H1 (cell line): Measurements from ENCODE around the gene FAM184B. TPM values are rescaled to one million over a fixed set of nuclear protein-coding genes. Genes with fewer than 3 reads are reported as not detected.
A peak's percentile ranks its signal among the peaks of the same experiment; 100 is the strongest.

Source experiments
- CTCF ChIA-PET: fragments of 300-600 bp; sonication (Branson Sonifier 250); formaldehyde crosslinking; loops from one replicate; lab custom pipeline; 2021; ENCODE audit not compliant: partially characterized antibody; lab: Charles Lee
- POLR2A ChIA-PET: fragments of 300-600 bp; sonication (Branson Sonifier 250); formaldehyde crosslinking; loops from one replicate; lab custom pipeline; 2021; ENCODE audit warnings: inconsistent platforms; ENCODE audit not compliant: partially characterized antibody; lab: Charles Lee
- DNase-seq, 2 experiments: peaks; one replicate each; pipeline versions ENCODE4 v3.0.0 to v3.0.0-alpha.2; 2010 to 2022; ENCODE audit warnings: low spot score in 2 of 2, low read depth in 1 of 2, mixed read lengths in 1 of 2
- FAIRE-seq: peaks from 2 replicates; lab custom pipeline; 2011; peaks lifted over from hg19 to GRCh38; lab: Jason Lieb, UNC
- H2AFZ ChIP-seq: 2 replicates; pipeline ENCODE4 v1.8.1; 2012; ENCODE audit warnings: low read length, inconsistent platforms
- H2AK5ac ChIP-seq: 2 replicates; pipeline ENCODE4 v1.6.1; 2013; ENCODE audit warnings: low read depth, low read length
- H2BK120ac ChIP-seq: replicated peaks from 2 replicates; pipeline ENCODE3; 2013; ENCODE audit warnings: low read depth, low read length, inconsistent platforms
- H2BK12ac ChIP-seq: 2 replicates; pipeline ENCODE4 v1.6.1; 2013; ENCODE audit warnings: low read depth, low read length
- H2BK15ac ChIP-seq: 2 replicates; pipeline ENCODE4 v1.6.1; 2013; ENCODE audit warnings: low read length
- H2BK20ac ChIP-seq: 2 replicates; pipeline ENCODE4 v1.6.1; 2013; ENCODE audit warnings: low read length
- H2BK5ac ChIP-seq: 2 replicates; pipeline ENCODE4 v1.6.1; 2013; ENCODE audit warnings: low read depth, low read length
- H3K14ac ChIP-seq: 2 replicates; pipeline ENCODE4 v1.6.1; 2013; ENCODE audit warnings: inconsistent platforms; ENCODE audit not compliant: insufficient read length
- H3K18ac ChIP-seq: 2 replicates; pipeline ENCODE4 v1.6.1; 2013; ENCODE audit warnings: low read length; ENCODE audit errors: extremely low read depth
- H3K23ac ChIP-seq: 2 replicates; pipeline ENCODE4 v1.6.1; 2013; ENCODE audit warnings: inconsistent platforms; ENCODE audit not compliant: insufficient read length
- H3K23me2 ChIP-seq: 2 replicates; pipeline ENCODE4 v1.6.1; 2013; ENCODE audit warnings: low read depth, low read length
- H3K27ac ChIP-seq: 2 replicates; pipeline ENCODE4 v1.6.1; 2011; ENCODE audit warnings: low read depth, low read length, inconsistent platforms
- H3K27me3 ChIP-seq, 4 experiments: replicated peaks in 1 of 4; 1 replicate in 1 of 4; 2 replicates in 3 of 4; pipeline versions ENCODE4 v1.6.1 to v1.8.1; 2011 to 2013; ENCODE audit warnings: low read length in 3 of 4, mild to moderate bottlenecking in 3 of 4, inconsistent platforms in 2 of 4, mixed read lengths in 2 of 4, moderate library complexity in 1 of 4; ENCODE audit not compliant: control insufficient read depth in 3 of 4, insufficient read depth in 3 of 4; ENCODE audit errors: extremely low read depth in 1 of 4
- H3K36me3 ChIP-seq, 4 experiments: 2 replicates each; pipeline versions ENCODE4 v1.6.1 to v1.8.1; 2011 to 2013; ENCODE audit warnings: mild to moderate bottlenecking in 4 of 4, low read length in 3 of 4, moderate library complexity in 2 of 4, control low read depth in 1 of 4, inconsistent platforms in 1 of 4; ENCODE audit not compliant: insufficient read depth in 4 of 4, control insufficient read depth in 2 of 4
- H3K4ac ChIP-seq: replicated peaks from 2 replicates; pipeline ENCODE3; 2013; ENCODE audit warnings: low read length, low read depth, mixed read lengths, inconsistent platforms; ENCODE audit not compliant: insufficient read length
- H3K4me1 ChIP-seq, 4 experiments: replicated peaks in 1 of 4; 1 replicate in 1 of 4; 2 replicates in 3 of 4; pipeline versions ENCODE4 v1.6.1 to v1.8.1; 2011 to 2013; ENCODE audit warnings: low read length in 3 of 4, inconsistent platforms in 2 of 4, mixed read lengths in 1 of 4; ENCODE audit not compliant: insufficient read depth in 4 of 4, control insufficient read depth in 3 of 4
- H3K4me2 ChIP-seq, 2 experiments: 2 replicates each; pipeline versions ENCODE4 v1.6.1 to v1.8.1; 2011 to 2013; ENCODE audit warnings: low read depth in 2 of 2, low read length in 2 of 2, control low read depth in 1 of 2, inconsistent platforms in 1 of 2, mild to moderate bottlenecking in 1 of 2; ENCODE audit not compliant: insufficient read depth in 1 of 2
- H3K4me3 ChIP-seq, 4 experiments: fragments of 200-600, 300-600 bp in 1 of 4; sonication (generic), shearing (Covaris generic), sonication (Bioruptor Twin) in 1 of 4; 2 replicates each; pipeline versions ENCODE4 v1.5.1 to v1.8.1; 2011 to 2016; ENCODE audit warnings: low read length in 4 of 4, low read depth in 3 of 4, control low read depth in 2 of 4, inconsistent platforms in 2 of 4, mild to moderate bottlenecking in 2 of 4, mixed read lengths in 1 of 4, moderate library complexity in 1 of 4; ENCODE audit not compliant: insufficient read depth in 2 of 4; ENCODE audit errors: extremely low read depth in 1 of 4
- H3K56ac ChIP-seq: replicated peaks from 2 replicates; pipeline ENCODE3; 2013; ENCODE audit warnings: low read depth, mild to moderate bottlenecking, mixed read lengths, low read length, inconsistent platforms; ENCODE audit not compliant: insufficient read length
- H3K79me1 ChIP-seq: 2 replicates; pipeline ENCODE4 v1.6.1; 2013; ENCODE audit warnings: low read depth, low read length, control low read depth
- H3K79me2 ChIP-seq, 2 experiments: 2 replicates each; pipeline versions ENCODE4 v1.6.1 to v1.8.1; 2012 to 2013; ENCODE audit warnings: low read length in 2 of 2, mild to moderate bottlenecking in 2 of 2, inconsistent platforms in 1 of 2; ENCODE audit not compliant: insufficient read depth in 2 of 2, control insufficient read depth in 1 of 2
- H3K9ac ChIP-seq, 4 experiments: replicated peaks in 1 of 4; 1 replicate in 1 of 4; 2 replicates in 3 of 4; pipeline versions ENCODE4 v1.6.1 to v1.8.1; 2011 to 2013; ENCODE audit warnings: low read depth in 3 of 4, low read length in 3 of 4, control low read depth in 2 of 4, mild to moderate bottlenecking in 2 of 4, moderate library complexity in 2 of 4, inconsistent platforms in 1 of 4; ENCODE audit errors: extremely low read depth in 1 of 4
- H3K9me3 ChIP-seq, 2 experiments: 2 replicates each; pipeline versions ENCODE4 v1.6.1 to v1.8.1; 2012 to 2013; ENCODE audit warnings: mild to moderate bottlenecking in 2 of 2, moderate library complexity in 2 of 2, control low read depth in 1 of 2, inconsistent platforms in 1 of 2, low read depth in 1 of 2, low read length in 1 of 2, mixed read lengths in 1 of 2; ENCODE audit not compliant: insufficient read depth in 2 of 2
- H4K20me1 ChIP-seq, 2 experiments: replicated peaks in 1 of 2; 2 replicates each; pipeline versions ENCODE3 to v1.8.1; 2011 to 2013; ENCODE audit warnings: inconsistent platforms in 2 of 2, low read length in 2 of 2, mild to moderate bottlenecking in 1 of 2; ENCODE audit not compliant: insufficient read depth in 2 of 2, control insufficient read depth in 1 of 2
- H4K5ac ChIP-seq: 2 replicates; pipeline ENCODE4 v1.6.1; 2013; ENCODE audit warnings: low read length, low read depth, mixed read lengths, inconsistent platforms; ENCODE audit not compliant: insufficient read length
- H4K8ac ChIP-seq: 2 replicates; pipeline ENCODE4 v1.8.0; 2013; ENCODE audit warnings: mild to moderate bottlenecking, moderate library complexity, low read length, inconsistent platforms; ENCODE audit not compliant: insufficient read depth; ENCODE audit errors: extremely low read depth
- H4K91ac ChIP-seq: replicated peaks from 2 replicates; pipeline ENCODE3; 2013; ENCODE audit warnings: low read length, mixed read lengths, inconsistent platforms; ENCODE audit not compliant: insufficient read length
- ATF2 ChIP-seq: IDR thresholded peaks from 2 replicates; pipeline ENCODE4 v1.6.1; 2012; ENCODE audit warnings: low read length, inconsistent platforms
- E2F6 ChIP-seq: IDR thresholded peaks from 2 replicates; pipeline ENCODE4 v1.6.1; 2012; ENCODE audit warnings: inconsistent platforms
- EP300 ChIP-seq, 2 experiments: IDR thresholded peaks; 1 replicate in 1 of 2; 2 replicates in 1 of 2; pipeline ENCODE4 v1.6.1; 2011 to 2012; ENCODE audit warnings: low read depth in 2 of 2, low read length in 2 of 2, mild to moderate bottlenecking in 2 of 2, borderline replicate concordance in 1 of 2, inconsistent platforms in 1 of 2, moderate library complexity in 1 of 2
- GTF2F1 ChIP-seq: IDR thresholded peaks from 2 replicates; pipeline ENCODE4 v1.6.1; 2012; ENCODE audit warnings: low read depth, low read length, improper control_type of control experiment, borderline replicate concordance
- KDM5A ChIP-seq: fragments of 200-600 bp; IDR thresholded peaks from 2 replicates; pipeline ENCODE4 v1.7.1; 2012; ENCODE audit warnings: mild to moderate bottlenecking, low read length, inconsistent platforms, mixed read lengths
- RNF2 ChIP-seq: fragments of 200-900, 300-1000 bp; sonication (generic); IDR thresholded peaks from 2 replicates; pipeline ENCODE4 v1.7.1; 2016; ENCODE audit warnings: borderline replicate concordance, low read depth, mild to moderate bottlenecking, antibody characterized with exemption, low read length; ENCODE audit not compliant: poor library complexity, severe bottlenecking; ENCODE audit errors: missing control alignments
- TAF7 ChIP-seq: optimal IDR thresholded peaks from 2 replicates; pipeline ENCODE3; 2011; ENCODE audit warnings: low read depth, mild to moderate bottlenecking, inconsistent platforms, low read length, moderate library complexity, borderline replicate concordance
- WGBS, 2 experiments: shearing (Covaris generic) in 1 of 2; methylation state at CpG; one replicate each; pipeline versions ENCODE4 v1.1.6 to v1.1.7; 2013 to 2015; ENCODE audit warnings: low lambda C conversion rate in 2 of 2, mixed read lengths in 2 of 2, inconsistent platforms in 1 of 2, low coverage in 1 of 2, missing lambda C conversion rate in 1 of 2; ENCODE audit not compliant: insufficient replicate concordance in 2 of 2, insufficient coverage in 1 of 2, insufficient read length in 1 of 2; ENCODE audit errors: extremely low coverage in 1 of 2, missing lambda C conversion rate in 1 of 2; 5-methylcytosine and 5-hydroxymethylcytosine counted together
- polyA plus RNA-seq, 7 experiments: library from polyadenylated mRNA; depleted of rRNA in 3 of 7; stranded (reverse) in 5 of 7; unstranded in 2 of 7; fragments of >200 nt in 5 of 7; fragments of 200-250 nt in 2 of 7; gene quantifications; 1 replicate in 5 of 7; 2 replicates in 1 of 7; 4 replicates in 1 of 7; pipeline versions ENCODE4 v1.2.1 to v1.2.3, GENCODE V29; 2011 to 2013; ENCODE audit warnings: missing spikeins in 2 of 7, mixed read lengths in 2 of 7
- total RNA-seq: library from RNA; stranded (reverse); fragmentation: NEBNext Ultra II Directional; extraction: Animal tissue kit (Norgen Biotek cat#: 25700); gene quantifications from 2 replicates; pipeline ENCODE4 v1.2.1, GENCODE V29; 2021

Gene FAM184B
- total and polyA plus RNA-seq, 2 of the 8 experiments (the other 6 are each of a cell fraction or from before 2014, with no cell fraction given): 0.05 to 0.39 TPM

GRCh38 chr4:17810260-17811077 is 29.0 kb upstream of the FAM184B start, which contains the start of the genes DCAF16 and NCAPG:
TSS of gene DCAF16 (minus strand) at chr4:17810757. CDS start at chr4:17804141, 6,616 bp downstream.
TSS of gene NCAPG (plus strand) at chr4:17810979. CDS start at chr4:17811078, 99 bp downstream.
- no peaks in the 10 kb centered on the region for H3K9me3 ChIP-seq
- TF ChIP-seq GTF2F1 (no peak), EP300 (IDR thresholded peaks at IDR 0.05; ENCODE audit: borderline replicate concordance in 1 of 2, low read depth in 2 of 2, low read length in 2 of 2) (no peak), RNF2 (no peak), KDM5A (no peak), ATF2 (peak; percentile 84), TAF7 (peak; percentile 71), E2F6 (peak; percentile 99)

More at GRCh38 chr4:17810260-17811077, 29.0 kb upstream of the FAM184B start, which contains the start of the genes DCAF16 and NCAPG:
- Histone ChIP-seq H3K14ac (peak within 1 kb of the TSS; percentile 6), H4K5ac (peak within 1 kb of the TSS; percentile 94), H2AFZ (0 out of 2 replicates have a peak within 1 kb of the TSS, but pooled peaks have one; percentile 56), H2BK120ac (no peak within 1 kb of the TSS), H3K56ac (peak within 1 kb of the TSS; percentile 95), H3K27me3 (no peaks in the 10 kb centered on the region), H2BK15ac (no peak within 1 kb of the TSS), H2AK5ac (peak within 1 kb of the TSS; percentile 75), H3K9ac (peak within 1 kb of the TSS; percentile 91 to 99 (median 96)), H2BK12ac (peak within 1 kb of the TSS; percentile 90), H3K23ac (peak within 1 kb of the TSS; percentile 5), H3K4ac (peak within 1 kb of the TSS; percentile 96), H3K79me2 (peaks cover 13 to 95% of the 10 kb centered on the region in 2 experiments), H2BK5ac (peak within 1 kb of the TSS; percentile 96), H3K4me3 (peak within 1 kb of the TSS; percentile 94 to 98 (median 97)), H4K20me1 (peaks cover 13 to 15% of the 10 kb centered on the region in 2 experiments), H3K36me3 (peaks cover 0 to 19% (median 5%) of the 10 kb centered on the region in 4 experiments; a peak in 3 of 8 replicates), H4K8ac (peak within 1 kb of the TSS; percentile 99), H3K27ac (peak within 1 kb of the TSS; percentile 97), H3K23me2 (peaks cover 3% of the 10 kb centered on the region; the same call in 1 of the 2 replicates), H3K4me1 (peaks cover 2 to 6% (median 4%) of the 10 kb centered on the region in 4 experiments; a peak in 5 of 7 replicates), H3K4me2 (peak within 1 kb of the TSS; percentile 71 to 81), H2BK20ac (no peak within 1 kb of the TSS), H4K91ac (peak within 1 kb of the TSS; percentile 89), H3K79me1 (no peaks in the 10 kb centered on the region), H3K18ac (peak within 1 kb of the TSS; percentile 95)
- ChIA-PET POLR2A (interaction anchor here (0.6 to 3.4 kb wide), 9 partner anchors 12 to 907 kb away, joined by 3 to 19 read pairs (median 4); partner anchors contain the start of genes FAM184B, MED28 and QDPR), CTCF (interaction anchor here (0.8 to 3.7 kb wide), 7 partner anchors 9 to 169 kb away, joined by 3 to 23 read pairs (median 3); no protein-coding TSS in a partner anchor)
- FAIRE-seq (peak; percentile 93), DNase-seq (peak; percentile 98 to 99)
- WGBS, 2 experiments: 1% methylated on average over 61 of the region's 69 CpGs; no CpG with 5 or more reads in 1 of the 2 experiments
